ENCODE results near the gene KCNE2.
A peak's percentile ranks its signal among the peaks of the same experiment; 100 is the strongest.

Gene KCNE2

GRCh38 chr21:34363733-34364132, at the start of gene KCNE2:
Gene KCNE2 (plus strand): TSS chr21:34364006. CDS start chr21:34370479, 6,473 bp downstream.
- FAIRE-seq (no peak), DNase-seq (ENCODE audit: low spot score) (no peak)

GRCh38 chr21:34319585-34319984, 44.2 kb upstream of the KCNE2 start:
- FAIRE-seq: no peak
- DNase-seq (ENCODE audit: low spot score): no peak

- no peak for FAIRE-seq
- DNase-seq (ENCODE audit: low spot score): no peak
Measured at GRCh38 chr21:34320011-34320410, 43.8 kb upstream of the KCNE2 start.

- no peak for DNase-seq (ENCODE audit: low spot score)
- no peak for FAIRE-seq
Measured at GRCh38 chr21:34330055-34330454, 33.8 kb upstream of the KCNE2 start.

GRCh38 chr21:34331726-34332125, 32.1 kb upstream of the KCNE2 start:
- FAIRE-seq: no peak
- no peak for DNase-seq (ENCODE audit: low spot score)

- FAIRE-seq (no peak), DNase-seq (ENCODE audit: low spot score) (no peak)
Measured at GRCh38 chr21:34332347-34332746, 31.5 kb upstream of the KCNE2 start.

GRCh38 chr21:34333121-34333739, 30.6 kb upstream of the KCNE2 start:
- FAIRE-seq: no peak

GRCh38 chr21:34335316-34335715, 28.5 kb upstream of the KCNE2 start:
- no peak for FAIRE-seq
- no peak for DNase-seq (ENCODE audit: low spot score)

More at GRCh38 chr21:34333121-34333739, 30.6 kb upstream of the KCNE2 start:
- DNase-seq (ENCODE audit: low spot score): no peak

- FAIRE-seq: no peak
- no peak for DNase-seq (ENCODE audit: low spot score)
Measured at GRCh38 chr21:34336245-34336644, 27.6 kb upstream of the KCNE2 start.

- DNase-seq (ENCODE audit: low spot score): no peak
Measured at GRCh38 chr21:34336756-34337391, 26.9 kb upstream of the KCNE2 start.

GRCh38 chr21:34337741-34338140, 26.1 kb upstream of the KCNE2 start:
- FAIRE-seq (no peak), DNase-seq (ENCODE audit: low spot score) (no peak)

More at GRCh38 chr21:34336756-34337391, 26.9 kb upstream of the KCNE2 start:
- no peak for FAIRE-seq

GRCh38 chr21:34338226-34338625, 25.6 kb upstream of the KCNE2 start:
- DNase-seq (ENCODE audit: low spot score) (no peak), FAIRE-seq (no peak)

- DNase-seq (ENCODE audit: low spot score) (no peak), FAIRE-seq (no peak)
Measured at GRCh38 chr21:34340061-34340460, 23.7 kb upstream of the KCNE2 start.

GRCh38 chr21:34342476-34342875, 21.3 kb upstream of the KCNE2 start:
- no peak for FAIRE-seq
- DNase-seq (ENCODE audit: low spot score): no peak

GRCh38 chr21:34343347-34343746, 20.5 kb upstream of the KCNE2 start:
- DNase-seq (ENCODE audit: low spot score): no peak
- FAIRE-seq: no peak

GRCh38 chr21:34343838-34344381, 19.9 kb upstream of the KCNE2 start:
- FAIRE-seq (no peak), DNase-seq (ENCODE audit: low spot score) (no peak)

GRCh38 chr21:34344584-34344983, 19.2 kb upstream of the KCNE2 start:
- FAIRE-seq (no peak), DNase-seq (ENCODE audit: low spot score) (no peak)

- FAIRE-seq (no peak), DNase-seq (ENCODE audit: low spot score) (no peak)
Measured at GRCh38 chr21:34345091-34345871, 18.5 kb upstream of the KCNE2 start.

- FAIRE-seq: no peak
- DNase-seq (ENCODE audit: low spot score): no peak
Measured at GRCh38 chr21:34345892-34346291, 17.9 kb upstream of the KCNE2 start.

- FAIRE-seq (no peak), DNase-seq (ENCODE audit: low spot score) (no peak)
Measured at GRCh38 chr21:34348890-34349519, 14.8 kb upstream of the KCNE2 start.

GRCh38 chr21:34351786-34352241, 12.0 kb upstream of the KCNE2 start:
- DNase-seq (ENCODE audit: low spot score): peak; percentile 34
- FAIRE-seq: no peak

- FAIRE-seq: no peak
- no peak for DNase-seq (ENCODE audit: low spot score)
Measured at GRCh38 chr21:34352556-34352955, 11.2 kb upstream of the KCNE2 start.
